Limb (tissue), 2 donors: ENCODE data around the gene FAM43B.
"Not testable (repeated sequence)": the region's sequence is repeated elsewhere in the genome, so short reads cannot be mapped to it uniquely, and the experiment has no call there.

ENCODE experiments used
- DNase-seq, 2 donors: peaks; one replicate each; pipeline ENCODE4 v3.0.0-alpha.2; 2016; ENCODE audit errors: extremely low spot score in 2 of 2

Gene FAM43B, protein sequence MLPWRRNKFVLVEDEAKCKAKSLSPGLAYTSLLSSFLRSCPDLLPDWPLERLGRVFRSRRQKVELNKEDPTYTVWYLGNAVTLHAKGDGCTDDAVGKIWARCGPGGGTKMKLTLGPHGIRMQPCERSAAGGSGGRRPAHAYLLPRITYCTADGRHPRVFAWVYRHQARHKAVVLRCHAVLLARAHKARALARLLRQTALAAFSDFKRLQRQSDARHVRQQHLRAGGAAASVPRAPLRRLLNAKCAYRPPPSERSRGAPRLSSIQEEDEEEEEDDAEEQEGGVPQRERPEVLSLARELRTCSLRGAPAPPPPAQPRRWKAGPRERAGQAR

GRCh38 chr1:20551945-20552727, at the start of gene FAM43B:
Gene FAM43B (plus strand): TSS chr1:20552573. CDS start chr1:20552974, 401 bp downstream.
- peak; percentile 82 to 90 for DNase-seq

GRCh38 chr1:20505488-20505887, 46.9 kb upstream of the FAM43B start:
- DNase-seq: no peak

DNA sequence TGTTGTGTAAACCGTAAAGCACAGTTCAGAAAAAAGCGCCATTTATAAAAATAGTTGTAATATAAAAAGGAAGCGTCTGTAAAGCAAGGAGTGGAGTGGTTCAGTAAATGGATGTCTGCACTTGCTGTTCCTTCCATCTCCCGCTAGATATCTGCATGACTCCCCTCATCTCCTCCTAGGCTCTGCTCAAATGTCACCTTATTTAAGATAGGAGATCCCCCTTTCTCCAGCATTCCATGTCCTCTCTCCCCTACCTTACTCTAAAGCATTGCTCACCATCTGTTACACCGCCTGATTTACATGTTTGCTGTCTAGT, 45.2 kb upstream of the FAM43B start:
- no peak for DNase-seq

DNA sequence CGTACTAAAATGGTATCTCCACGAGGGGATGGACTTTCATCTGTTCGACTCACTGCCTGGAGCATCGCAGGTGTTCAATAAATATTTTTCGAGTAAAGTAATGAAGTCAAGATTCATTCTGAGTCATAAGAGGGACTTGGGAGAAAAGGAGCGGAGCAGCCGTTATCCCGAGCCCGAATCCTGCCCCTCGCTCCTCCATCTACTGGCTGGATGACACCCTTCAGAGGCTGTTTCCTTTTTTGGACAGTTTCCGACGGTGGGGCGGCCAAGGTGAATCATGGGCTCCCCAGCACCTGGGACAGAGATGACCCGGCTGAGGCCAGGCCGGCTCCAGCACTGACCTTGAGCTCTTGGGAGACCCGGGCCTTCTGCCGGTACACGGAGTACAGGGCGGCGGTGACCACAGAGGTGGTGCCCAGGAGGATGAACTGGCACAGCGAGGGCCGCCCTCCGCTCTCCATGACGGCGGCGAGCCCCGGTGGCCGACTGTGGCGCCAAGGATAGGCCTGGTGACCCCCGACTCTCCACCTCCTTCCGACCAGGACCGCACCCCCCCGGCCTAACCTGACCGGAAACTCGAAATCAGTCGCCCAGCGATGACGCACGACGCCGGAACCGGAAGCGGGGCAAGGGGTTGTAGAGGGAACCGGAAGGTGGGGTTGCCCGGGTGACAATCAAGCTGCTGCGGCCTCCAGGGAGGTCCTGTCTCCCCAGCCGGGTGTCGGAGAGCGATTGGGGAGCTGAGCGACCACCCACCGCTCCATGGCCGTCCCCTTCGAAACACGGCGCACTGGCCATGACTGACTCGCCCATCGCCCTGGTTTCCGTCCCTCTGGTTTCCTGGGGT, 44.6 kb upstream of the FAM43B start, which contains the start of gene MUL1:
MUL1 (minus strand) TSS at position 588 of the 847 bp plus-strand sequence; CDS start at position 461, 127 bp downstream.
- DNase-seq: peak; percentile 91 to 98

DNA sequence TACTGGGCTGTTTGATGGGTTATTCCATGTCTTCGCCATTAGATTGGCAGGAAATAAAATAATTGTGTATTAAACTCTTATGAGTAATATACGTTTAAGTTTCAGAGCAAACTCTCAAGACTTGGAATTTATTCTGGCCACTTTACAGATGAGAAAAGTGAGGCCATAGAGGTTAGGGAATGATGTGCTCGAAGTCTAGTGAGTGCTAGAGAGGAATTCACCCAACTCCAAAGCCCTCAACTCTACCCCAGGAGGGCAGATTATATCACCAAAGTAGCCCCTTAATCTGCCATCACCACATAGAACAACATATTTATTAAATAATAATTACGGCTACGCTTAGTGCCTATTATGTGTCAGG, 44.0 kb upstream of the FAM43B start:
- DNase-seq: no peak

GRCh38 chr1:20511518-20512428, 40.6 kb upstream of the FAM43B start:
- DNase-seq: no peak

GRCh38 chr1:20519609-20520262, 32.6 kb upstream of the FAM43B start:
- not testable (repeated sequence) for DNase-seq

- DNase-seq: peak; percentile 77 to 88
Measured at GRCh38 chr1:20521960-20522861, 30.2 kb upstream of the FAM43B start.

GRCh38 chr1:20526267-20526666, 26.1 kb upstream of the FAM43B start:
- DNase-seq: no peak

DNA sequence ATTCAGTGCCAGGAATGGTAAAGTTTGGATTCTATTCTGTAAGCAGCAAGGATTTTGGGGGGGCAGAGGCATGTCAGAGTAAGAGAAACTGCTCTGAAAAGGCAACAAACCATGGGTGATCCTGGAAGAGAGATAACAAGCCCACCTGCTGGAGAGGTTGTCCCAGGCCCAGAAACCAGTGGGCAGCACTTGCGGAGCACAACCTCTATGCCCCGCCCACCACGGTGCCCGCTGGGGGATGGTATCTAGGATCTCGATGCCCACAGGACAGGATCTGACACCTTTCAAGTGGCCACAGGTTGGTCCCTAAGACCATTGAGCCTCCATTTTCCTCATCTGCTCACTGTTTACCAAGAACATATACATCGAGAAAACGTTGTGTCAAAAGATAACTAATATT, 24.2 kb upstream of the FAM43B start:
- DNase-seq: no peak

DNA sequence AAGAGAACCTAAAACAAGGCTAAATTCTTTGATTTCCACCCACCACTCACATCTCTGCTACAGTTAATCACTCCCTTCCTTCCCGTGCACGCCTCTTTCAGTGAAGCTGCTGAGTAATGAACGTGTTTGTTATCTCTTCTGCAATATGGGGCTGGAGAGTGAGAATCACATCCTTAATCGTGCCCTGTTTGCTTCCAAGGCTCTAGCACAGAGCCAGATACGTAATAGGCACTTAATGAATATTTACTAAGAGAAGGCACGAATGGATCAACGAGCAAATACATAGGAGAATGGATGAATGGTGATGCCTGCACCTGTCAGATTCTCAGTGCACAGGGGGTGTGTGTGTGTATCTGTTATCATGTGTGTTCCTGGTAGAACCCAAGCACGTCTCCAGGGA, 22.1 kb upstream of the FAM43B start:
- no peak for DNase-seq

- no peak for DNase-seq
Measured at GRCh38 chr1:20530901-20531300, 21.5 kb upstream of the FAM43B start.

DNA sequence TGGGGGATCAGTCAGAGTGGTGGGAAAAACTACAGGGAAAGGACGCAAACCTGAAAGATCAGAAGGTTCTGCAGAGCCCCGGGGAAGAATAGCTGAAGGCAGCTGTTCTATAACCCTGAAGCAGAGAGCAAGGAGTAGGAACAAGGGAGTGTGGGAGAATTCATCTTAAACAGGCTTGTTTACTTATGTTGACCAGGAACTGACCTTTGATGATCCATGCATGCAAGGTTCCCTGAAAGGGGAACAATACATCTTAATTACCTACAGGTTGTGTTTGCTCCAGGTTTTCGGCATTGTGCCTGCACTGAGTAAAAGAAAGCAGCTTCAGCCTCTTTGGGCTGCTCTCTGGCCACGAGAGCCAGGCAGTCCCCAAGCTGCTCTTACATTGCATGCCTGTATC, 18.7 kb upstream of the FAM43B start:
- DNase-seq: no peak

DNA sequence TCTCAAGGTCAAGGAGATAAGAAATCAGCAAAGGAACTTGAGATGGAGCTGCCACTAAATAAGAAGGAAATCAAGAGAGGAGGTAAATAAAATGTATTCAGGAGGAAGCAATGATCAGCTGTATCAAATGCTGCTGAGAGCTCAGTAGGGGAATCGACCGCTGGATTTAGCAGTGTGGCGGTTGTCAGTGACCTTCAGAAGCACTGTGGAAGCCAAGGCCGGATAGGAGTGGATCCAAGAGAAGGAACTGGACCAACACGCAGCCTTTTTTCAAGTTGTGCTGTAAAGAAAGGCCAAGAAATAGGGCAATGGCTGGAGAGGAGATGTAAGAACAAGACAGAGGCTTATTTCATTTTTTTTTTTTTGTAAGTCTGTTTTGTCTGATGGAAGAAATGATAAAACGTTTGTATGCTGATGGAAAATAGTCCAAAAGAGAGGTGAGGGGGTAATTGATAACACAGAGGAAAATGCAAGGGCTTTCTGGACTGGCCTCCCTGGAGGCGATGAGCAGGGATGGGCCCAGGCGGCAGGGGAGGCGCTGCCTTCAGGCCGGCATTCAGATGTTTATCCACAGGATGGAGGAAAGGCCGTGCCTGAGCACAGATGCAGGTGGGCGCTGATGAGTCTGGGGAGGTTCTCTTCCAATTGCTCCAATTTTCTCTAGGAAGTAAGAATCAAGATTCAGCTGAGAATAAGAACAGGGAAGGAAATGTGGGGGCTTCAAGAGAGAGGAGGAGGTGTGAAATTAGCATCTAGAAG, 17.5 kb upstream of the FAM43B start:
- DNase-seq: no peak

GRCh38 chr1:20538227-20538626, 14.1 kb upstream of the FAM43B start:
- DNase-seq: no peak

DNA sequence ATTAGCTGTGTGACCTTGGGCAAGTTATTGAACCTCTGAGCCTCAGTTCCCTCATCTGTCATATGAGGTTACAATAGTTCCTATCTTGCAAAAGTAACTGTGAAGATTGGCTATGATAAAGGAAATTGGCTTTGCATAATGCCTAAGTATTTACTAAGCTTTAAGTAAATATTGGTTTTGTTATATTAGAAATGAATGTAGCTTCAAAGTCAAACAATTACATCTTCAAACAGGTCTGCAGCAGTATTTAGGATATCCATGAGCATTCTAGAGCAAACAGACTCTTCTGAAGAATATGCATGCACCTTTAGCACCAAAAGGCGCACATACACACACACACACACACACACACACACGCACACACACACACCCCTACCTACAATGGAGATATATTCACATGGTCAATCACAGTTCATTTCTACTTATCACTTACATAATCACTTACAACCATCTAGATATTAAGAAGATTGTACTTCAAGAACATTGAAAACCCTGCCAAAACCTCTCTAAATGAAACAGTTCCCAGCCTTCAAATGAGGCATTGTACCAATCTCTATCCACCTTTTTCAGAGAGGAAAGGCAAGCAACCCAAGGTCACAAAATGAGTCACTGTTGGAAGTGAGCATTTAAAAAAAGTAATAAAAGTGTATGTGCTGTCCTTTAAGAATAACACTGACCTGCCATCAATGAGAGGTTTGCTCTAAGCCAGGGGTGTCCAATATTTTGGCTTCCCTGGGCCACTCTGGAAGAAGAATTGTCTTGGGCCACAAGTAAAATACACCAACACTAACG, 13.4 kb upstream of the FAM43B start:
- DNase-seq: no peak

- DNase-seq: no peak
Measured at GRCh38 chr1:20540281-20540680, 12.1 kb upstream of the FAM43B start.

DNA sequence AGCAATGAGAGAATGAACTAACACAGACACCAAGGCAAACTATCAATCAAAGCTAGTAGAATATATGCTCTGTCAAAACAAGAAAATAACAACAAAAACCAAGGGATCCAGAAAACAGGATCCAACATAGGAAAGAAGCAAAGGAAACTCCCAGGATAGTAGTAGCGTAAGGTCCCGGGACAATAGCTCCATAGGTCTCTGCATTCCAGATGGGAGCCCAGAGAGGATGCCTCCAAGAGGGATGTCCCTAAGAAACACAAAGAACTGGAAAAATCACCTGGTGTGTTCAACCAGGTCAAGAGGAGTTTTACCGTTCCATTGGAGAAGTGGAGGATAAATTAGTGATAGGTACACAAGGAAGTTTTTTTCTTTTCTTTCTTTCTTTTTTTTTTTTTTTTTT, 5.7 kb upstream of the FAM43B start:
- no peak for DNase-seq
